MV-4-11 (cell line): ENCODE data around the gene DNAJC25.
"Not testable (repeated sequence)": the region's sequence is repeated elsewhere in the genome, so short reads cannot be mapped to it uniquely, and the experiment has no call there.

Source experiments
- DNase-seq: peaks from one replicate; lab custom pipeline; 2025; lab: John Stamatoyannopoulos, UW

DNAJC25 gene

DNA sequence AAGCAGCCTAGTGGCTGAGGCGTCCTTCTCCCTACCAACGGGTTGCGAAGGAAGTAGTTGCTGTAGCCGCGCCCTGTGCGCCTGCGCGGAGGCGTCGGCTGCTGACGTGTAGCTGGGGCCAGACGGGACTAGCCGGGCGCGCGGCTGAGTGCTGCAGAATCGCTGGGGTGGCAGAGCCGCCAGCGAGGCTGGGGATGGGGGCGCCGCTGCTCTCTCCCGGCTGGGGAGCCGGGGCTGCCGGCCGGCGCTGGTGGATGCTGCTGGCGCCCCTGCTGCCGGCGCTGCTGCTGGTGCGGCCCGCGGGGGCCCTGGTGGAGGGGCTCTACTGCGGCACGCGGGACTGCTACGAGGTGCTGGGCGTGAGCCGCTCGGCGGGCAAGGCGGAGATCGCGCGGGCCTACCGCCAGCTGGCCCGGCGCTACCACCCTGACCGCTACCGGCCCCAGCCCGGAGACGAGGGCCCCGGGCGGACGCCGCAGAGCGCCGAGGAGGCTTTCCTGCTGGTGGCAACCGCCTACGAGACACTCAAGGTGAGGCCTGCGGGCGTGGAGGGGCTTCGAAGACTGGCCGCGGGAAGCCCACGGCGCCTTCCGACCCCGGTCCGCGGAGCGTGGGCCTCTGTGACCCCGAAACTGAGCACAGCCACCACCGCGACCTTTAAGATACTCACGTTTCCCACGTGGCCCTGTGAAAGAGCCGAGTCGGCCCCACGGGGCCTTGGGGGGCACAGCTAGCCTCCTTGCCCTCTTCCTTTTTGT is at the start of gene DNAJC25:
Gene DNAJC25 (plus strand): TSS at position 121 of the 758 bp plus-strand sequence. CDS start 74 bp downstream, at position 195.
- peak; percentile 98 for DNase-seq

DNA sequence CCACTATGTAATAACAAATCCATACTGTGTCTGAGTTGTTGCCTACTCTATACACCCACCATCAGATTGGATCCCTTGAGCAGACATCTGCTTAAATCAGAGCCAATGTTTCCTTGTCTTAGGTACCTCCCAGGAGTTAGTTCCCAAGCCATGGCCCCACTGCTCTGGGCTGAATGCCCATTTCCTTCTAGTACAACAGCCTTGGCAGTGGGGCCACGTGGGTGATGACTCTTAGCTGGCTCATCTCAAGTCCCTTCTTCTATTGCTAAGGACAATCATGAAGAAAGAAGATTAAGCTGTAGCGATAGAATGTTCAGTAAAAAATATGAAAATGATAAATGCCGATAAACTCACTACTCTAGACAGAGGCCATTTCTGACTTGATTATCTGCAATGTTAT is 48.2 kb upstream of the DNAJC25 start:
- no peak for DNase-seq

DNA sequence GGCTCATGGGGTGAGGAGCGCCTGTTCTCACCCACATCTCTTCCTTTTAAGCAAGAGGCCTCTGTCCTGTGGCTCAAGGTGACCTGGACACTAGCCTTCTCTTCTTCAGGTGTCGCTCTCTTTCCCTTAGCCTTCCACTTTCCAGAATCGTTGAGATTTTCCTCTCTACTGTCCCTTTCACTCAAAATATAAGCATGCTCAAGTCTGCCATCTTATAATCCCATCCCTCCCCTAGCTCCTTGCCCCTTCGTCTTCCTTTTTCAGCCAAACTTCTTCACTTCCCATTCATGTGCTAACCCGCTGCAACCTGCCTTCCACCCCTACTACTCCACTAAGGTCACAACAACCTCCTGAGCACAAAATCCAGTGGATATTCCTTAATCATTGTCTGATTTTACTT is 44.8 kb upstream of the DNAJC25 start:
- no peak for DNase-seq

DNA sequence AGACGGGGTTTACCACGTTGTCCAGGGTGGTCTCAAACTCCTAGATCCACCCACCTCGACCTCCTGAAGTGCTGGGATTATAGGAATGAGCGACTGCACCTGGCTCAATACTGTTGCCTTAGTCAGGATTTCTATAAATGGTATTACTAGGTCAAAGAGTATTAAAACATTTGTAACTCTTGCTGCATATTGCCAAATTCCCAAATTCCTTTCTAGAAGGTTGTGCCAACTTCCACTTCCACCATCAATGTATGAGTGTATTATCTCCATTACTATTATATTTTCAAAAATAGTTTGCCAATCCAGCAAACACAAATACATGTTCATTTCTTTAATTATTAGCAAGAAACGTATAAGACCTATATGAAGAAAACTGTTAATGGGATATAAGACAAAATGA is 42.3 kb upstream of the DNAJC25 start:
- DNase-seq, result no peak

DNA sequence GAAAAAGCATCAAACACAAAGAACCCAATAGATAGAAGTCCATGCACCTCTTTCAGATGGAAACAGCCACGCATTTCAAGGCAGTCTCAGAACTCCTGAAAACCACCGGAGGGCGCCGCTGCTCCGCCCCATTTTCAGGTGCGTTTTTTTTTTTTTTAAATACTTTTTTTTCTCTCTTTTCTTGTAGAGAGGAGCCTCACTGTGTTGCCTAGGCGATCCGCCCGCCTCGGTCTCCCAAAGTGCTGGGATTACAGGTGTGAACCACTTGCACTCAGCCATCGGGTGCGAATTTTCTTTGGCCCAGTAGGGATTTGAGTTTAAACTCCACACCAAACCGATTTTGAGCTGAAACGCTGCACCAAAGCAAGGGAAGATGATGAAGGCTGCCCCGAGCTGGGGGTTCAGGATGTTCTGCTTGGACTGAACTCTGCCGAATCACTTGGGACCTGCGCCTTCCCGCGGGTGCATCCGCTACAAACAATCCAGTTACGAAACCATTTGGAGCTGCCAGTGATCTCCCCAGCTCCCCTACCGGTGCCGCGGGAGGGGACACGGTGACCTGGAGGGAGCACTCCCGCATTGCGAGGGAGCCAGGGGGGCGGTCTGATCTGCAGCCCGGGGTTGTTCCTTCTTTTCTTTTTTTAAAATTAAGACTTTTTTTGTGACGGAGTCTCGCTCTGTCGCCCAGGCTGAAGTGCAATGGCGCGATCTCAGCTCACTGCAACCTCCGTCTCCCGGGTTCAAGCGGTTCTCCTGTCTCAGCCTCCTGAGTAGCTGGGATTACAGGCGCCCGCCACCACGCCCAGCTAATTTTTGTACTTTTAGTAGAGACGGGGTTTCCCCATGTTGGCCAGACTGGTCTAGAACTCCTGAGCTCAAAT is 33.0 kb upstream of the DNAJC25 start:
- DNase-seq, result peak; percentile 58

DNA sequence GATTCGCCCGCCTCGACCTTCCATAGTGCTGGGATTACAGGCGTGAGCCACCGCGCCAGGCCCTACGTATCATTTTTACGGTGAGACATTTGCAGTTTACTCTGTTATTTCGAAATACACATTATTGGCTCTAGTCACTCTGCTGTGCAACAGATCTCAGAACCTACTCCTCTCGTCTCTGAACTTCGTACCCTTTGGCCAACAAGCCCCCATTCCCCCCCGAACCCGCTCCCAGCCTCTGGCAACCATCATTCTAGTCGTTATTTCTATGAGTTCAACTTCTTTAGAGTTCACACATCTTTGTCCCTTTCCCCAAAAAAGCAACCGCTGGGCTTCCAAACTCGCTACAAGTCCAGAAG is 32.4 kb upstream of the DNAJC25 start:
- peak; percentile 2 for DNase-seq

DNA sequence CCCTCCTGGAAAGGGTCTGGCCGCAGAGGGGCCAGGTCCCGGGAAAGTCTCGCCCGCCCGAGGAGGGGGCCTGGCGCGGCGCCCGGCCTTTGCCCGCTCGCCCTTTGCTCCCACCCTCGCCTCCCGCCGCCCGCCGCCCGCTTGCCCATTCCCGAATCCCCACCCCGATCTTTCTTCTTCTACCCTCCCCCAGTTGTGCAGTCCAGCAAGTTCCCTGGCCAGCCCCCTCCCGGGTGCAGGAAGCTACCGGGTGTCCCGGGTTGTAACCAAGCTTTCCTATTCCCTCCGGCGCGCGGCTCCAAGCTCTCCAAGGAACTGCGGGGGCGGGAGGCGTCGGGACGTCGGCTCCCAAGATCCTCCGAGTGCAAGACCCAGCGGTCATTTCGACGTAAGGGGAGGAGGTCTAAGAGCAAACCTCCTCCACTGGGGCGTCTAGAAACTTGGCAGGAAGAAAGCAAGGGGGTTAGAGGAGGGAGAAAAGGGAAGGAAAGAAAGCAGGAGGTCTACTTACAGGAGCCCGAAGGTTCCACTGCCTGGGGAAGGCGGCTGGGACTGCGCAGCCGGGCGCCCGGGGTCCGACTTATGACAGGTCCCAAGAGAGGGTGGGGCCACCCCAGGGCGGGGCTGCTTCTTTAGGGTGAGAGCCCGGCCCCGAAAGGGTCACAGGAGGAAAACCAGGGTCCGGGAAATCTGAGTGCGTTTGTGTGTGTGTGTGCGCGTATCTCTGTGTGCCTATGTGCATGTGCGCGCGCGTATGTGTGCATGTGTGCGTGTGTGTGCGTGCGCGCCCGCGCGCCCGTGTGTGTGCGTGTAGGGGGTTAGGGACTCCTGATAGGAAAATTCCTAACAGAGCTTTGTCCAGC is 31.8 kb upstream of the DNAJC25 start, which contains the start of gene PTGR1:
Gene PTGR1 (minus strand): TSS at position 556 of the 863 bp plus-strand sequence. CDS start 2,225 bp downstream, outside the sequence.
- peak; percentile 59 for DNase-seq

DNA sequence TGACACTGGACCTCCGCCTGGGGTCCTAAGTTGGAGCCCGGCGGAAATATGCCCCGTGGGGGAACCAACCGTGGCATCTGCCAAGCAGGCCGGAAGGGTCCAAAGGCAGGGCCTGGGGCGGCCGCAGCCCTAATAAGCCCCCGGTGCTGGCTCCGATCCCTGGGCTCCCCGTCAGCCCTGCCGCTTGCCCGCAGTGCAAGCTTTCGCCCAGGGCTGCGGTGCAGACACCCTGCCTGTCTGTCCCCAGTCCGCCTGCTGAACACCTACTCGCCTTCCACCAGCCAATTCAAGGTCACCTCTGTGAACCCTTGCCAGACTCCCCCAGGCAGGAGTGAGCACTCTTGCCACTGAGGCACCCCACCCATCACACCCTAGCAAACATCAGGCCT is 31.2 kb upstream of the DNAJC25 start:
- DNase-seq, result no peak

DNA sequence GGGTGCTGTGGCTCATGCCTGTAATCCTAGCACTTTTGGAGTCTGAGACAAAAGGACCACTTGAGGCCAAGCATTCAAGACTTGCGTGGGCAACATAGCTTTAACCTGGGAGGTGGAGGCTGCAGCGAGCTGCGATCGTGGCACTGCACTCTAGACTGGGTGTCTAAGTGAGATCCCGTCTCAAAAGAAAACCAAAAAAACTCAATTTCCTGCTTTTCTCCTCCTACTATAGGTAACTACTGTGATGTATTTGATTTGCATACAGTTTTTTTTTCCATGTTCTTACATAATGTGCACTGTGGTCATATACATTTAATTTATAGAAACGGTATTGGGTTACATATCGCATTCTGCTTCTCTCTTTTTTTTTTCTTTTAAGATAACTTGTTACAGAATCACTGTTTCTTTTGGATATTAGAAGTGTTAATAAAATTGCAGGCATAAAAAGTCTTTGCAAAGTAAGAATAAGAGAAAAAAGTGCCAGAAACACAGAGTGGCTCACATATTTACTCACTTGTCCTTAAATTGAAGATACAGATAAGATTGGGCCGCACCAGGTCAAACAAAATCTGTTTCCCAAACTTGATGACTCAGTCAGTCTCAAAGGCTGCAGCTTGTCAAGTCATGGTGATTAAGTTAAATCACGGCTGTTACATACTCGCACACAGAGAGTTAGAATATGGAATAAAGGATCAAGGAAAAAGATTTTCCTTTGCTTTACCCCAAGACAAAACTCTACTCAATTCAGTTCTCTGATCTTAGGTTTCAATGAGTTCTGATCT is 29.7 kb upstream of the DNAJC25 start:
- DNase-seq, result no peak

DNA sequence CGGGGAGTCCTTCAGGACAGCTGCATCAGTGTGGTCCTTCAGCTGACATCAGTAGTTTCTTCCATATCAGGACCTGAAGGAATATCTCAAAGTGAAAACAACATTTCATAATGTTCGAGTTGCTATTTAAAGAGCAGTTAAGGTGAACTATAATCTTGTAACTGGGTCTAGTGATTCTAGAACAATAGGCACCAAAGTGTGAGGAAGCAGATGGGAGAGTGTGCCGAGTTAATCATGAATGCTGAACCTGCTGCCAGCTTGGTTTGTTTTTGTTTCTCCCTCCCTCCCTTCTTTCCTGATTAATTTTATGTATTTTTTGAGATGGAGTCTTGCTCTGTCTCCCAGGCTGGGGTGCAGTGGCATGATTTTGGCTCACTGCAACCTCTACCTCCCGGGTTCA is 28.1 kb upstream of the DNAJC25 start:
- no peak for DNase-seq

DNA sequence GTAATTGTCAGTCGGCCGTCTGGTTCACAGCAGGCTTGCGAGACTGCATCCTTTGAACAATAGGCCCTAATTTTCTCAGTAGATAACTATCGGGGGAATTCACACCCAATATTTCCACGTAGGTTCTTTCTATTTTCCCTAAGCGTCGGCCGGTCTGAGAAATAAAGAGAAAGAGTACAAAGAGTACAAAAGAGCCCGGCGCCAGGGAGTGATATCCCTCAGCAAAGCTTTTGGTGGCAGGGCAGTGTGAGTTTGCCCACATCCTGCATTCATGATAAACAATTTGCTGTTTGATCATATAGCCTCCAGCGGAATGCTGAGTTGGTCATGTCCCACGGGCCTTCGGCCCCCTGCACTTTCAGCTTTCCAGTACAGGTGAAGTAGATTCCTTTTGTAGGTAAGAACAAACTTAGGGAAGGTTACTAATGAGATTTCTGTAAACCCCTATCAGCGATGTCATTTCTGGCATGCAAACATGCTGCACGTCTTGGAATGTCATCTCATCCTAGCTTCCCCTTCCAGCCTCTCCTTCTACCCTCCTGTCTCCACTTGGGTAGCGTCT is 27.0 kb upstream of the DNAJC25 start:
- DNase-seq, result no peak

DNA sequence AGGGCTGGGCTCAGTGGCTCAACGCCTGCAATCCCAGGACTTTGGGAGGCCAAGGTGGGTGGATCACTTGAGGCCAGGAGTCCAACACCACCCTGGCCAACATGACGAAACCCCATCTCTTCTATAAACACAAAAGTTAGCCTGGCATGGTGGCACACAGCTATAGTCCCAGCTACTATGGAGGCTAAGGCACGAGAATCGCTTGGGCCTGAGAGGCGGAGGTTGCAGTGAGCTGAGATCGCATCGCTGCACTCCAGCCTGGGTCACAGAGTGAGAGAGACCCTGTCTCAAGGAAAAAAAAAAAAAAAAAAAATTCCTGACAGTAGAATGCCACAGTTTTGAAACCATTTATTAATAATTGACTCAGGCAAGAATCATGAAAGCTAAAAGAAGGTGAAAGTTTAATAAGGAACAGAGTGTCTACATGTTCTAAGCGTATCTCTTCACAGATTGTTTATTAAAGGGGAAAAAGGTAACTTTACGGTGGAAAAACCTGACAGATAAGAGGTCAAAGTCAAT is 26.0 kb upstream of the DNAJC25 start:
- DNase-seq, result no peak

DNA sequence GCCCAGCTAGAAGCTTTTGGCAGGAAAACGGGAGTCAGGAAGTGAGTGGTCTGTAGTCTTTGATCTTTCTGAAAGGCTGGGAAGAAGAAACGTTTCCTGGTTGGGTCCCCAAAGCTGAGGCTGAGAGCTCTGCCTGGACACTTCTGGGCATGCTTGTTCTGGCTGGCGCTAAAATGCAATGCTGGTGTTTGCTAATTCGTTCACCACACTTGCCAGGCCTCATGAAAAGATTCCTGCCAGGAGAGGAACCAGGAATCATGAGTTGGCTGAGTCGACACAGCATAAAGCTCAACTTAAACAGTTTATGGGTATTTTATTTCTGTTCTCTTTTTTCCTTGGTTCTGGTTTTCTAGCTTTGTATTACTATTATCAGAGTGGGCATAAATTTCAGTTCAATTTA is 21.0 kb upstream of the DNAJC25 start:
- DNase-seq, result no peak

DNA sequence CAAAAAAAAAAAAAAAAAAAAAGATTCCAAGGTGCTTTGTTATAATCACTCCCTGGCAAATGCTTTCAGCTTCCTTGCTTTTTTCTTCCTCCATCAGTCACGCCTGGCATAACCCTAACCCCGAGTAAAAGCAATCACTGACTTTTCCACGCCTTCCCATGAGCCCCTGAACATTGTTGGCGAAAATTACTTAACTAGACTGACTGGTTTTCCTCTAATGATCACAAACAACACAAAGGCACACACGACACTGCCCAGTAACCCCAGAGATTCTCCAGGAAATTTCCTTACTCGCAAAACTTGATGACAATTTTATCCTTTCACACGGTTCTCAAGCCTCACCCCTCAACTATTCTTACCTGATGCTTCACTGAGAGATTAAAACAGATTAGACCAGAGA is 20.3 kb upstream of the DNAJC25 start:
- no peak for DNase-seq

DNA sequence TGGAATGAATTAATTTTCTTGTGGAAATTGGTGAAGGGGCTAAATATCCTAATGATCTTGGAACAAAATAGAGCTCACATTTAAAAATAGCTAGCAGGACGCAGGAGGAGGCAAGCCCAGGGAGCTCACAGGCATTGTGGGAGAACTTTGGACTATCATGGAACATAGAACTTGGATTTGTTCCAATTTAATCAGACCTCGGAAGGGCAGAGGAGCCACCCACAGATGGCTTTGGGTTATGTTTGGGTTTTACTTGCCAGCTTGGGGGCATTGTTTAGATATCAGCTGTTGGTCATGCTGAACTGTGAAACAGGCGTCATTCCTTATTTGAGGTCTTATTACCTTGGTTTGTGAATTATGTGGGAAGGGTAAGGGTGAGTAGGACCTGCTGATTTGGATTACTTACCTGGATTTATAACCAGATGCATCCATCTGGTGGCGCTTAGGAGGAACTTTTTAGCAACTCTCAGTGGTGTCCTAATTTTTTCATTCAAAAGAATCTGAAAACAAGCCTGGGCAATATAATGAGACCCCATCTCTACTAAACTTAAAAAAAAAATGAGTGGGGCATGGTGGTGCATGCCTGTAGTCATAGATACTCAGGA is 17.6 kb upstream of the DNAJC25 start:
- DNase-seq, result no peak

DNA sequence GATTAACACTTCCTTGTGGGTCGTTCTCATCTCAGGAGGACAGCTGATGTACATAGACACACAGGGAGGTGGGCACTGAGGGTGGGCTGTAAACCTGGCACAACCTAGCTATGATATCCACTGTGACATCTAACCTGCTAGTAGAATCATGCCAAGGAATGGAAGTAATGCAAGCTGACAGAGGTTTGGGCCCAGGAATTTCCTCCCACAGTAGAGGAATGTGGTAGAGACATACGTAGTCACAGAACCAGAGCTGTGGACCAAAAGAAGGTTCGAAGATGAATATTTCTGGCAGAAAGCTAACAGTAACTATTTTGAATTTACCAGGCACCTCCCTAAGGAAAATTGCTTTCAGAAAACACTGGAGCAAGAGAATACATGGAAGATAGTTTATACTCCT is 15.2 kb upstream of the DNAJC25 start:
- no peak for DNase-seq

DNA sequence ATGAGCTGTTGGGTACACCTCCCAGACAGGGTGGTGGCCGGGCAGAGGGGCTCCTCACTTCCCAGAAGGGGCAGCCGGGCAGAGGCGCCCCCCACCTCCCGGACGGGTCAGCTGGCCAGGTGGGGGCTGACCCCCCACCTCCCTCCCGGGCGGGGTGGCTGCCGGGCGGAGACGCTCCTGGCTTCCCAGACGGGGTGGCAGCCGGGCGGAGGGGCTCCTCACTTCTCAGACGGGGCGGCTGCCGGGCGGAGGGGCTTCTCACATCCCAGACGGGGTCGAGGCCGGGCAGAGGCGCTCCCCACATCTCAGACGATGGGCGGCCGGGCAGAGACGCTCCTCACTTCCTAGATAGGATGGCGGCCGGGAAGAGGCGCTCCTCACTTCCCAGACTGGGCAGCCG is 13.8 kb upstream of the DNAJC25 start:
- DNase-seq, result not testable (repeated sequence)

DNA sequence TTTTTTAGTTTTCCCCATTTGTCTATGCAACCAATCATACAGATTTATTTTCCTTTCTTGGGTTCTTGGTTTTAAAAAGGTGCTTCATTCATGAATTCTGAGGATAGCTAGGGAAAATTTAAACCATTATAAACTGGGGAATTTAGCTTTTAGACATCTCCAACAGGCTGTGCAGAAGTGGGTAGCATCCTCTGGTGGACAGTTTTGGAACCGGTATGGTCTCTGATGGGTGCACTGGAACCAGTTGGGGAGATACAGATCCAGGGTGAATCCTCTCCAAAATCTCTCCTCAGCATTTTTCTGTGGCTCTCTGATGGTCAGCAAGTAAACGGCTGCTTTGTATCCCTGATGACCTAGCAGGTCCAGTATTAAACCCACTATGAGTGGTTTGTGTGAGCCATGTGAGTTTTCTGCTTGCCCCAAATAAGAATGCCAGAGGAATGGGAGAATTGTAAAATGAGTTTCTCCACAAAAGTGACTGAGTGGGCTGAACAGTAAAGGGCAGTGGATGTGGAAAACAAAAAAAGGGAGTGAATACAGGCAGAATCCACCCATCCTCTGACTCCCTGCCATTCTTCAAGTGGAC is 9.1 kb upstream of the DNAJC25 start:
- DNase-seq, result peak; percentile 12

DNA sequence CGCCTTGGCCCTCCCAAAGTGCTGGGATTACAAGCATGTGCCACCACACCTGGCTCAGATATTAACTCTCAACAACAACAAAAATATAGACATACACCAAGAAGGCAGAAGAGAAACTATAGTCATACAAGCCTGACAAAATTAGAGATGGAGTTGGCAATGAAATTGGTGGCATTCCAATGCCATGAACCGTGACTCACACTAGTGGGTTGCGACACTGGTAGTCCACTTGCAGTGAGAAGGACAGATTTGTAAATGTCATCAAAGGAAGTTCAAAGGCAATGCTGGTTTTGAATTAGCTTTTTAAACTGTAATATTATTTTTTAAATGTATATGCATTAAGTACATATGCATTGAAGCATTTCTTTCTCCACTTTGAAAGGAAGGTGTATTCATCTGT is 8.5 kb upstream of the DNAJC25 start:
- peak; percentile 84 for DNase-seq
